Right atrium auricular region (tissue), 2 donors: ENCODE data around the gene LINGO1. TPM values are rescaled to one million over a fixed set of nuclear protein-coding genes. Genes with fewer than 3 reads are reported as not detected.

Source experiments
- DNase-seq: peaks from one replicate; pipeline ENCODE4 v3.0.0-alpha.2; 2019; ENCODE audit warnings: low spot score
- H3K27ac ChIP-seq, 2 donors: fragments of 200-600 bp; sonication (generic); 1 replicate in 1 of 2; 2 replicates in 1 of 2; pipeline ENCODE4 v1.5.1; 2016 to 2019
- H3K27me3 ChIP-seq, 2 donors: fragments of 200-600 bp; sonication (generic); one replicate each; pipeline versions ENCODE4 v1.5.1 to v1.6.0; 2017 to 2019
- H3K36me3 ChIP-seq: fragments of 200-600 bp; sonication (generic); one replicate; pipeline ENCODE4 v1.5.1; 2016
- H3K4me1 ChIP-seq, 2 donors: fragments of 200-600 bp; sonication (generic); one replicate each; pipeline versions ENCODE4 v1.5.1 to v1.6.0; 2017 to 2019
- H3K4me3 ChIP-seq, 2 donors: fragments of 200-600 bp; sonication (generic); 1 replicate in 1 of 2; 2 replicates in 1 of 2; pipeline ENCODE4 v1.5.1; 2017 to 2019; ENCODE audit warnings: mild to moderate bottlenecking in 1 of 2, moderate library complexity in 1 of 2
- H3K9me3 ChIP-seq, 2 donors: fragments of 200-600 bp; sonication (generic); one replicate each; pipeline ENCODE4 v1.5.1; 2019
- total RNA-seq, 2 donors: library from RNA; depleted of rRNA; stranded (reverse); fragments of >200 nt; gene quantifications; one replicate each; pipeline ENCODE4 v1.1.0, GENCODE V29; 2016
- TF ChIP-seq, protein P1 (sequence below), 2 donors: fragments of 200-600 bp; sonication (generic); IDR thresholded peaks; one replicate each; pipeline ENCODE4 v1.5.1; 2019; ENCODE audit warnings: antibody characterized with exemption in 2 of 2

The LINGO1 gene
- total RNA-seq, 2 donors from 2014 or later: 7.0 to 9.4 TPM

DNA sequence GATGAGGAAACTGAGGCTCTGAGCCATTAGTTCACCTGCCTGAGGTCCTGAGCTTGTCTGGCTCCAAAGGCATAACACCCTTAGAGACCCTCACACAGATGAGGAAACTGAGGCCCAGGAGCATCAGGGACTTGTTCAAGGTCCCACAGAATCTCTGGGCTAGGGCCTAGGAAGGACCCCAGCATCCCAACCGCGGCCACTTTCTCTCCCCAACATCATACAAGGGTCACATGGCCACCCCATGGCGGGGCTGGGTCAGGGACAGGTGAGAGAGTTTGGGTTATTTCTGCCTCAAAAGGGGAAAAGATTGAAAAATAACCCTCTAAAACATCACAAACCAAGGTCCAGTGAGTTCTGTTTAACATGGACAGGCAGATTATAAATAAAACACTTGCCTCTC lies 6.7 kb downstream of the LINGO1 start:
- TF ChIP-seq, protein P1, sequence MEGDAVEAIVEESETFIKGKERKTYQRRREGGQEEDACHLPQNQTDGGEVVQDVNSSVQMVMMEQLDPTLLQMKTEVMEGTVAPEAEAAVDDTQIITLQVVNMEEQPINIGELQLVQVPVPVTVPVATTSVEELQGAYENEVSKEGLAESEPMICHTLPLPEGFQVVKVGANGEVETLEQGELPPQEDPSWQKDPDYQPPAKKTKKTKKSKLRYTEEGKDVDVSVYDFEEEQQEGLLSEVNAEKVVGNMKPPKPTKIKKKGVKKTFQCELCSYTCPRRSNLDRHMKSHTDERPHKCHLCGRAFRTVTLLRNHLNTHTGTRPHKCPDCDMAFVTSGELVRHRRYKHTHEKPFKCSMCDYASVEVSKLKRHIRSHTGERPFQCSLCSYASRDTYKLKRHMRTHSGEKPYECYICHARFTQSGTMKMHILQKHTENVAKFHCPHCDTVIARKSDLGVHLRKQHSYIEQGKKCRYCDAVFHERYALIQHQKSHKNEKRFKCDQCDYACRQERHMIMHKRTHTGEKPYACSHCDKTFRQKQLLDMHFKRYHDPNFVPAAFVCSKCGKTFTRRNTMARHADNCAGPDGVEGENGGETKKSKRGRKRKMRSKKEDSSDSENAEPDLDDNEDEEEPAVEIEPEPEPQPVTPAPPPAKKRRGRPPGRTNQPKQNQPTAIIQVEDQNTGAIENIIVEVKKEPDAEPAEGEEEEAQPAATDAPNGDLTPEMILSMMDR (IDR thresholded peaks at IDR 0.05): no peak
- no peak overlapping the region for H3K27ac ChIP-seq
- no peaks in the 10 kb centered on the region for H3K36me3 ChIP-seq
- no peaks in the 10 kb centered on the region for H3K9me3 ChIP-seq
- no peak overlapping the region for H3K4me3 ChIP-seq
- H3K4me1 ChIP-seq: peaks cover 0 to 19% of the 10 kb centered on the region in 2 donors
- DNase-seq: no peak
- H3K27me3 ChIP-seq: no peaks in the 10 kb centered on the region

- TF ChIP-seq, protein P1 (IDR thresholded peaks at IDR 0.05): no peak
- no peak for DNase-seq
- Histone ChIP-seq H3K36me3 (no peaks in the 10 kb centered on the region), H3K4me3 (no peak overlapping the region), H3K9me3 (no peaks in the 10 kb centered on the region), H3K4me1 (peaks cover 0 to 18% of the 10 kb centered on the region in 2 donors), H3K27me3 (no peaks in the 10 kb centered on the region), H3K27ac (no peak overlapping the region)
Observed at GRCh38 chr15:77625376-77625775, 7.3 kb downstream of the LINGO1 start.

DNA sequence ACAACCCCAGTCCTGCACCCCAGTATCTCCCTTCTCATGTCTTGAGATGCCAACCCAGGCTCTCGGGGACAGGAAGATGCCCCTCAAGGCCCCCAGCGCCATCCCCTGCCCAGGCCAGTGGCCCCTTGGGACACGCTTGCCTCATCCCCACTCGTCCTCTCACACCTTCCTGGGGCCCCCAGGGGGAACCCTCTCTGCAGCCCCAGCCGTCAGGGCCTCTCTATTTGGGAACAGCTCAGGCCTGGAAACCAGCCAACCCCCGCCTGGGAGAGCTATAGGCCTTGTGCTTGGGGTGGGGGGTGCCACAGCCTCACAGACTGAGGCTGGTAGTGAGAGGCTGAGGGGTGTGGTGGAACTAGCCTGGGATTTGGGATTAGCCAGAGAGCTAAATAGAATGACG lies 7.8 kb downstream of the LINGO1 start:
- Histone ChIP-seq H3K27me3 (no peaks in the 10 kb centered on the region), H3K4me3 (no peak overlapping the region), H3K36me3 (no peaks in the 10 kb centered on the region), H3K9me3 (no peaks in the 10 kb centered on the region), H3K4me1 (peaks cover 0 to 18% of the 10 kb centered on the region in 2 donors), H3K27ac (no peak overlapping the region)
- no peak for DNase-seq
- TF ChIP-seq, protein P1 (IDR thresholded peaks at IDR 0.05): no peak

GRCh38 chr15:77623755-77624524 lies 8.8 kb downstream of the LINGO1 start:
- H3K27me3 ChIP-seq: no peaks in the 10 kb centered on the region
- H3K4me1 ChIP-seq: peaks cover 0 to 18% of the 10 kb centered on the region in 2 donors
- no peaks in the 10 kb centered on the region for H3K36me3 ChIP-seq
- no peak overlapping the region for H3K4me3 ChIP-seq
- no peak for DNase-seq
- H3K27ac ChIP-seq: no peak overlapping the region
- TF ChIP-seq, protein P1 (IDR thresholded peaks at IDR 0.05): no peak
- H3K9me3 ChIP-seq: no peaks in the 10 kb centered on the region

DNA sequence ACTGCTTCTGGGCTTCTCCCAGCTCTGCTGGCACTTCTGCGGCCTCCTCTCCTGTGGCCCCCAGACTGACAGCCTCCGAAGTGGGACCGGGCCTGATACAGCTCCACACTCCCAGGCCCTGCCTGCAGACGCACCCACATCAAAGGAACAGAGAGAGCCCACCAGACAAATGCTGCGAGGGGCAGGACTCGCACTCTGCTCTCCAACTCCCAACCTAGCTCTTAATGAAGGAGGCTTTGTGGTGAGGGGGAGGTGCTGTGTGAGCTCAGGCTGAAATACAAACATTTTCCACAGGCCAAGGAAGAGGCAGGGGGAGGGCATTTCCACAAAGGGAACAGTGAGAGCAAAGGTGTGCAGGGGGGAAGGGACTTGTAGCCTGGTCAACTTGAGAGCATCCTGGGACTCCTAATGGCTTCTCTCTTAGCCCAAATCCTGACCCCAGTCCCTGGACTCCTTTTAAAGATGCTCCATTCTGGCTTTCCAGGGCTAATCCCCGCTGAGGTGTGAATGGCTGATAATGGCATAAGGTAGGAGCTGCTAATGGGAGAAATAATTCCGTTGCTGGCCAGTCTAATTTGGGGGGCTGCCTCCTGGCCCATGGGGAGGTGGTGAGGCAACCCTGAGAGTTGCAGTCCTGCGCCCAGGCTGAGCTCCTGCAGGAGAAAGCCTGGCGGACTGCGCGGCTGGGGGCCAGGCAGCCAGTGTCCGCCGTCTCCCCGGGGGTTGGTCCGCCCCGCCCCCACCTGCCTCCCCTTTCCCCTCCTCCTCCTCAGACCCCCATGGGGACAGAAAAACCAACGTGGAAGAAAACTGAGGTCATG lies 9.6 kb downstream of the LINGO1 start:
- H3K4me3 ChIP-seq: no peak overlapping the region
- DNase-seq: no peak
- H3K27ac ChIP-seq: no peak overlapping the region
- TF ChIP-seq, protein P1 (IDR thresholded peaks at IDR 0.05): no peak
- H3K27me3 ChIP-seq: no peaks in the 10 kb centered on the region
- H3K36me3 ChIP-seq: no peaks in the 10 kb centered on the region
- no peaks in the 10 kb centered on the region for H3K9me3 ChIP-seq
- peaks cover 0 to 18% of the 10 kb centered on the region in 2 donors for H3K4me1 ChIP-seq
